HepG2 (cell line): ENCODE results near the gene ENPP7. TPM values are rescaled to one million over a fixed set of nuclear protein-coding genes. Genes with fewer than 3 reads are reported as not detected.

Experiments used
- HNF4A ChIP-seq: sonication (generic); formaldehyde crosslinking; IDR thresholded peaks from 2 replicates; pipeline ENCODE4 v1.4.0; 2020; ENCODE audit warnings: missing genetic modification reagents
- MAZ ChIP-seq, 2 experiments: sonication (generic) in 1 of 2; formaldehyde crosslinking in 1 of 2; IDR thresholded peaks; 2 replicates each; pipeline versions ENCODE4 v1.5.0 to v1.6.1; 2012 to 2020; ENCODE audit warnings: low read depth in 2 of 2, mild to moderate bottlenecking in 2 of 2, borderline replicate concordance in 1 of 2, improper control_type of control experiment in 1 of 2, low read length in 1 of 2, missing genetic modification reagents in 1 of 2, moderate library complexity in 1 of 2
- NR2F6 ChIP-seq, 2 experiments: IDR thresholded peaks; 2 replicates each; pipeline ENCODE4 v1.6.1; 2016; ENCODE audit warnings: antibody characterized with exemption in 1 of 2, mild to moderate bottlenecking in 1 of 2
- PRPF4 ChIP-seq: fragments of 200-400 bp; formaldehyde crosslinking; IDR thresholded peaks from 2 replicates; pipeline ENCODE4 v1.6.1; 2016; ENCODE audit warnings: low read length, low read depth; ENCODE audit not compliant: poor library complexity, severe bottlenecking
- SIN3B ChIP-seq: fragments of 150-350 bp; IDR thresholded peaks from 2 replicates; pipeline ENCODE4 v1.6.1; 2014; ENCODE audit warnings: low read length
- SOX6 ChIP-seq, 2 experiments: fragments of 450-650 bp in 1 of 2; sonication (generic) in 1 of 2; formaldehyde crosslinking in 1 of 2; IDR thresholded peaks; 2 replicates each; pipeline versions ENCODE4 v1.4.0 to v1.6.1; 2017 to 2020; ENCODE audit warnings: antibody characterized with exemption in 1 of 2, mild to moderate bottlenecking in 1 of 2, missing genetic modification reagents in 1 of 2
- SPEN ChIP-seq: sonication (generic); formaldehyde crosslinking; IDR thresholded peaks from 2 replicates; pipeline ENCODE4 v1.5.1; 2020; ENCODE audit warnings: low read depth, mild to moderate bottlenecking, missing genetic modification reagents
- TAF15 ChIP-seq: fragments of 200-400 bp; formaldehyde crosslinking; IDR thresholded peaks from one replicate; pipeline ENCODE4 v1.6.1; 2018; ENCODE audit warnings: mild to moderate bottlenecking, low read depth, low read length; ENCODE audit not compliant: poor library complexity, severe bottlenecking
- TARDBP ChIP-seq: sonication (generic); formaldehyde crosslinking; IDR thresholded peaks from 2 replicates; pipeline ENCODE4 v1.8.0; 2022; ENCODE audit warnings: mild to moderate bottlenecking, missing genetic modification reagents
- ZBTB8A ChIP-seq: sonication (generic); formaldehyde crosslinking; IDR thresholded peaks from 2 replicates; pipeline ENCODE4 v1.4.0; 2020; ENCODE audit warnings: mild to moderate bottlenecking, low read depth, missing genetic modification reagents, borderline replicate concordance
- polyA plus RNA-seq, 8 experiments: library from polyadenylated mRNA; depleted of rRNA in 3 of 8; stranded (reverse) in 7 of 8; unstranded in 1 of 8; fragments of >200 nt; fragmentation: Illumina TruSeq in 4 of 8; extraction: Trizol in 4 of 8; gene quantifications; 2 replicates each; pipeline versions ENCODE4 v1.2.1 to v1.2.3, GENCODE V29; 2011 to 2016; ENCODE audit warnings: low read depth in 4 of 8, missing spikeins in 1 of 8, mixed read lengths in 1 of 8; ENCODE audit not compliant: insufficient read depth in 1 of 8
- total RNA-seq, 5 experiments: library from RNA; depleted of rRNA; stranded (reverse); fragments of >200 nt; fragmentation: Illumina TruSeq; extraction: Trizol; gene quantifications; 2 replicates each; pipeline ENCODE4 v1.2.3, GENCODE V29; 2016; ENCODE audit warnings: low read depth in 1 of 5
- TF ChIP-seq, protein P1 (sequence below): sonication (generic); formaldehyde crosslinking; IDR thresholded peaks from 2 replicates; pipeline ENCODE4 v1.4.0; 2020; ENCODE audit warnings: missing genetic modification reagents
- TF ChIP-seq, protein P2 (sequence below): sonication (generic); formaldehyde crosslinking; IDR thresholded peaks from 2 replicates; pipeline ENCODE4 v1.8.1; 2023; ENCODE audit warnings: mild to moderate bottlenecking, missing genetic modification reagents, borderline replicate concordance
- TF ChIP-seq, protein P3 (sequence below): sonication (generic); formaldehyde crosslinking; IDR thresholded peaks from 2 replicates; pipeline ENCODE4 v1.4.0; 2020; ENCODE audit warnings: missing genetic modification reagents
- TF ChIP-seq, protein P4 (sequence below): sonication (generic); formaldehyde crosslinking; IDR thresholded peaks from 2 replicates; pipeline ENCODE4 v1.4.0; 2020; ENCODE audit warnings: missing genetic modification reagents, borderline replicate concordance
- TF ChIP-seq, protein P5 (sequence below): sonication (generic); formaldehyde crosslinking; IDR thresholded peaks from 2 replicates; pipeline ENCODE4 v1.4.0; 2020; ENCODE audit warnings: missing genetic modification reagents

Gene ENPP7
- total and polyA plus RNA-seq, 2 of the 13 experiments (the other 11 are each of a cell fraction or from before 2014, with no cell fraction given): 1.1 to 2.2 TPM

DNA sequence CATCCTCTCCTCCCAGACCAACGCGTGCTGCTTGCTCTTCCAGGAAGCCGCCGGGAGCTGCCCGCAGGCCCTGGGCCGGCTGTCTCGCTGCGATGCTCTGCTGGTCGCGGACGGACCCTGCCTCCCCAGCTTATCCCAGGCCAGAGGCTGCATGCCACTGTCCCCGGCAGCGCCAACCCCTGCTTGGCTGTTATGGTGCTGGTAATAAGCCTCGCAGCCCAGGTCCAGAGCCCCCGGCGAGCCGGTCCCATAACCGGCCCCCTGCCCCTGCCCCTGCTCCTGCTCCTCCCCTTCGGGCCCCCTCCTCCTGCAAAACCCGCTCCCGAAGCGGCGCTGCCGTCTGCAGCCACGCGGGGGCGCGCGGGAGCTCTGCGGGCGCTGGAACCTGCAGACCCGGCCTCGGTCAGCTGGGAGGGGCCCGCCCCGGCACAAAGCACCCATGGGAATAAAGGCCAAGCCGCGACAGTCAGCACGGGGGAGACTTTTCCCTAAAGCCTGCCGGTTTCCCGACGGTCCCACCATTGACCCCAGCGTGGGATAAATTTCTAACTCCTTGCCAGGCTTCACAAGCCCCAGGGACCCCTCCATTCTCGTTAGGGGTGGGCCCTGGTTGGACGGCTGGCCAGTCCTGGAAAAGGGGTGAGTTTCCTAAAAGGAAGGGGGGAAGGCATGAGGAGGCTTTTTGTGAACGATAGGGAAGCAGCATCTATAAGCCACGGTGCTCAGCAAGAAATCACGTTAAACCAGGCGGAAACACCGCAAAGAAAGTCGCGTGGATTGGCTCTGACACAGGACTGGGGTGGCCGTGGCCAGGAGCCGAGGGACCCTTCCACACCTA lies 11.2 kb downstream of the ENPP7 start (continued):
- TF ChIP-seq SOX6 (IDR thresholded peaks at IDR 0.05) (no peak), SOX6 (CRISPR knock-in tag; IDR thresholded peaks at IDR 0.05) (peak; percentile 76), PRPF4 (no peak), HNF4A (CRISPR knock-in tag) (peak; percentile 67), MAZ (IDR thresholded peaks at IDR 0.05; ENCODE audit: borderline replicate concordance, low read depth, low read length) (peak; percentile 93; the same call in 1 of the 2 replicates), MAZ (CRISPR knock-in tag; IDR thresholded peaks at IDR 0.05; ENCODE audit: low read depth) (peak; percentile 96), TAF15 (no peak), NR2F6 (IDR thresholded peaks at IDR 0.05) (0 out of 2 replicates have a peak, but pooled peaks have one; percentile 13), NR2F6 (CRISPR knock-in tag; IDR thresholded peaks at IDR 0.05) (peak; percentile 49; the same call in 1 of the 2 replicates), SIN3B (peak; percentile 15; the same call in 1 of the 2 replicates), SPEN (CRISPR knock-in tag) (peak; percentile 45; the same call in 1 of the 2 replicates), TARDBP (peak; percentile 75; the same call in 1 of the 2 replicates), ZBTB8A (CRISPR knock-in tag) (0 out of 2 replicates have a peak, but pooled peaks have one; percentile 79)
- TF ChIP-seq, protein P1, sequence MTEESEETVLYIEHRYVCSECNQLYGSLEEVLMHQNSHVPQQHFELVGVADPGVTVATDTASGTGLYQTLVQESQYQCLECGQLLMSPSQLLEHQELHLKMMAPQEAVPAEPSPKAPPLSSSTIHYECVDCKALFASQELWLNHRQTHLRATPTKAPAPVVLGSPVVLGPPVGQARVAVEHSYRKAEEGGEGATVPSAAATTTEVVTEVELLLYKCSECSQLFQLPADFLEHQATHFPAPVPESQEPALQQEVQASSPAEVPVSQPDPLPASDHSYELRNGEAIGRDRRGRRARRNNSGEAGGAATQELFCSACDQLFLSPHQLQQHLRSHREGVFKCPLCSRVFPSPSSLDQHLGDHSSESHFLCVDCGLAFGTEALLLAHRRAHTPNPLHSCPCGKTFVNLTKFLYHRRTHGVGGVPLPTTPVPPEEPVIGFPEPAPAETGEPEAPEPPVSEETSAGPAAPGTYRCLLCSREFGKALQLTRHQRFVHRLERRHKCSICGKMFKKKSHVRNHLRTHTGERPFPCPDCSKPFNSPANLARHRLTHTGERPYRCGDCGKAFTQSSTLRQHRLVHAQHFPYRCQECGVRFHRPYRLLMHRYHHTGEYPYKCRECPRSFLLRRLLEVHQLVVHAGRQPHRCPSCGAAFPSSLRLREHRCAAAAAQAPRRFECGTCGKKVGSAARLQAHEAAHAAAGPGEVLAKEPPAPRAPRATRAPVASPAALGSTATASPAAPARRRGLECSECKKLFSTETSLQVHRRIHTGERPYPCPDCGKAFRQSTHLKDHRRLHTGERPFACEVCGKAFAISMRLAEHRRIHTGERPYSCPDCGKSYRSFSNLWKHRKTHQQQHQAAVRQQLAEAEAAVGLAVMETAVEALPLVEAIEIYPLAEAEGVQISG (CRISPR knock-in tag): 0 out of 2 replicates have a peak, but pooled peaks have one; percentile 62
- TF ChIP-seq, protein P2, sequence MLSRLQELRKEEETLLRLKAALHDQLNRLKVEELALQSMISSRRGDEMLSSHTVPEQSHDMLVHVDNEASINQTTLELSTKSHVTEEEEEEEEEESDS (CRISPR knock-in tag): no peak; the same call in 1 of the 2 replicates
- TF ChIP-seq, protein P3, sequence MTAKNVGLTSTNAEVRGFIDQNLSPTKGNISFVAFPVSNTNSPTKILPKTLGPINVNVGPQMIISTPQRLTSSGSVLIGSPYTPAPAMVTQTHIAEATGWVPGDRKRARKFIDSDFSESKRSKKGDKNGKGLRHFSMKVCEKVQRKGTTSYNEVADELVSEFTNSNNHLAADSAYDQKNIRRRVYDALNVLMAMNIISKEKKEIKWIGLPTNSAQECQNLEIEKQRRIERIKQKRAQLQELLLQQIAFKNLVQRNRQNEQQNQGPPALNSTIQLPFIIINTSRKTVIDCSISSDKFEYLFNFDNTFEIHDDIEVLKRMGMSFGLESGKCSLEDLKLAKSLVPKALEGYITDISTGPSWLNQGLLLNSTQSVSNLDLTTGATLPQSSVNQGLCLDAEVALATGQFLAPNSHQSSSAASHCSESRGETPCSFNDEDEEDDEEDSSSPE (CRISPR knock-in tag): peak; percentile 62
- TF ChIP-seq, protein P4, sequence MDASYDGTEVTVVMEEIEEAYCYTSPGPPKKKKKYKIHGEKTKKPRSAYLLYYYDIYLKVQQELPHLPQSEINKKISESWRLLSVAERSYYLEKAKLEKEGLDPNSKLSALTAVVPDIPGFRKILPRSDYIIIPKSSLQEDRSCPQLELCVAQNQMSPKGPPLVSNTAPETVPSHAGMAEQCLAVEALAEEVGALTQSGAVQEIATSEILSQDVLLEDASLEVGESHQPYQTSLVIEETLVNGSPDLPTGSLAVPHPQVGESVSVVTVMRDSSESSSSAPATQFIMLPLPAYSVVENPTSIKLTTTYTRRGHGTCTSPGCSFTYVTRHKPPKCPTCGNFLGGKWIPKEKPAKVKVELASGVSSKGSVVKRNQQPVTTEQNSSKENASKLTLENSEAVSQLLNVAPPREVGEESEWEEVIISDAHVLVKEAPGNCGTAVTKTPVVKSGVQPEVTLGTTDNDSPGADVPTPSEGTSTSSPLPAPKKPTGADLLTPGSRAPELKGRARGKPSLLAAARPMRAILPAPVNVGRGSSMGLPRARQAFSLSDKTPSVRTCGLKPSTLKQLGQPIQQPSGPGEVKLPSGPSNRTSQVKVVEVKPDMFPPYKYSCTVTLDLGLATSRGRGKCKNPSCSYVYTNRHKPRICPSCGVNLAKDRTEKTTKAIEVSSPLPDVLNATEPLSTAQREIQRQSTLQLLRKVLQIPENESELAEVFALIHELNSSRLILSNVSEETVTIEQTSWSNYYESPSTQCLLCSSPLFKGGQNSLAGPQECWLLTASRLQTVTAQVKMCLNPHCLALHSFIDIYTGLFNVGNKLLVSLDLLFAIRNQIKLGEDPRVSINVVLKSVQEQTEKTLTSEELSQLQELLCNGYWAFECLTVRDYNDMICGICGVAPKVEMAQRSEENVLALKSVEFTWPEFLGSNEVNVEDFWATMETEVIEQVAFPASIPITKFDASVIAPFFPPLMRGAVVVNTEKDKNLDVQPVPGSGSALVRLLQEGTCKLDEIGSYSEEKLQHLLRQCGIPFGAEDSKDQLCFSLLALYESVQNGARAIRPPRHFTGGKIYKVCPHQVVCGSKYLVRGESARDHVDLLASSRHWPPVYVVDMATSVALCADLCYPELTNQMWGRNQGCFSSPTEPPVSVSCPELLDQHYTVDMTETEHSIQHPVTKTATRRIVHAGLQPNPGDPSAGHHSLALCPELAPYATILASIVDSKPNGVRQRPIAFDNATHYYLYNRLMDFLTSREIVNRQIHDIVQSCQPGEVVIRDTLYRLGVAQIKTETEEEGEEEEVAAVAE (CRISPR knock-in tag): 0 out of 2 replicates have a peak, but pooled peaks have one; percentile 33
- TF ChIP-seq, protein P5, sequence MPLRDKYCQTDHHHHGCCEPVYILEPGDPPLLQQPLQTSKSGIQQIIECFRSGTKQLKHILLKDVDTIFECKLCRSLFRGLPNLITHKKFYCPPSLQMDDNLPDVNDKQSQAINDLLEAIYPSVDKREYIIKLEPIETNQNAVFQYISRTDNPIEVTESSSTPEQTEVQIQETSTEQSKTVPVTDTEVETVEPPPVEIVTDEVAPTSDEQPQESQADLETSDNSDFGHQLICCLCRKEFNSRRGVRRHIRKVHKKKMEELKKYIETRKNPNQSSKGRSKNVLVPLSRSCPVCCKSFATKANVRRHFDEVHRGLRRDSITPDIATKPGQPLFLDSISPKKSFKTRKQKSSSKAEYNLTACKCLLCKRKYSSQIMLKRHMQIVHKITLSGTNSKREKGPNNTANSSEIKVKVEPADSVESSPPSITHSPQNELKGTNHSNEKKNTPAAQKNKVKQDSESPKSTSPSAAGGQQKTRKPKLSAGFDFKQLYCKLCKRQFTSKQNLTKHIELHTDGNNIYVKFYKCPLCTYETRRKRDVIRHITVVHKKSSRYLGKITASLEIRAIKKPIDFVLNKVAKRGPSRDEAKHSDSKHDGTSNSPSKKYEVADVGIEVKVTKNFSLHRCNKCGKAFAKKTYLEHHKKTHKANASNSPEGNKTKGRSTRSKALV: peak; percentile 95
